Stimulated activated CD4-positive, alpha-beta T cell treated with anti-CD3 and anti-CD28 coated beads, Interleukin-2, amount 100 ng/mL, for 48 hours (primary cell): ENCODE data around the gene TMED4.
"Not testable (repeated sequence)": the region's sequence is repeated elsewhere in the genome, so short reads cannot be mapped to it uniquely, and the experiment has no call there.

Source experiments
- DNase-seq, 2 donors: peaks; one replicate each; pipeline ENCODE4 v3.0.0-alpha.2; 2020

TMED4 gene

GRCh38 chr7:44568771-44569560 is 13.1 kb downstream of the TMED4 start:
- DNase-seq = no peak

- DNase-seq = no peak
Measured at GRCh38 chr7:44567884-44568283, 14.1 kb downstream of the TMED4 start.

- no peak for DNase-seq
Measured at GRCh38 chr7:44566680-44567079, 15.4 kb downstream of the TMED4 start.

GRCh38 chr7:44565795-44566559 is 16.1 kb downstream of the TMED4 start:
- DNase-seq = no peak

- peak; percentile 58 to 64 for DNase-seq
Measured at GRCh38 chr7:44565097-44565794, 16.8 kb downstream of the TMED4 start.

GRCh38 chr7:44564606-44565005 is 17.4 kb downstream of the TMED4 start:
- DNase-seq = no peak

- DNase-seq = no peak
Measured at GRCh38 chr7:44563171-44563679, 18.8 kb downstream of the TMED4 start.

- DNase-seq = not testable (repeated sequence)
Measured at GRCh38 chr7:44562622-44562962, 19.4 kb downstream of the TMED4 start.

- no peak for DNase-seq
Measured at GRCh38 chr7:44561962-44562621, 19.9 kb downstream of the TMED4 start.

- no peak for DNase-seq
Measured at GRCh38 chr7:44561481-44561880, 20.6 kb downstream of the TMED4 start.

GRCh38 chr7:44559485-44559884 is 22.5 kb downstream of the TMED4 start:
- no peak for DNase-seq

GRCh38 chr7:44557485-44557884 is 24.5 kb downstream of the TMED4 start:
- DNase-seq = no peak

GRCh38 chr7:44555350-44555749 is 26.7 kb downstream of the TMED4 start:
- DNase-seq = no peak

GRCh38 chr7:44552473-44553005 is 29.5 kb downstream of the TMED4 start:
- DNase-seq = not testable (repeated sequence)

GRCh38 chr7:44549457-44549856 is 32.6 kb downstream of the TMED4 start:
- DNase-seq = no peak

- no peak for DNase-seq
Measured at GRCh38 chr7:44548893-44549292, 33.1 kb downstream of the TMED4 start.

- no peak for DNase-seq
Measured at GRCh38 chr7:44547536-44548231, 34.3 kb downstream of the TMED4 start.

- DNase-seq = no peak
Measured at GRCh38 chr7:44541876-44542610, 40.0 kb downstream of the TMED4 start.

- no peak for DNase-seq
Measured at GRCh38 chr7:44541028-44541869, 40.8 kb downstream of the TMED4 start, which contains the start of gene NPC1L1. TSS of gene NPC1L1 (minus strand) at chr7:44541330. CDS start at chr7:44541259, 71 bp downstream.

GRCh38 chr7:44540592-44541027 is 41.4 kb downstream of the TMED4 start:
- no peak for DNase-seq
